Fibroblast of lung (primary cell): ENCODE data around the gene HRK. TPM values are rescaled to one million over a fixed set of nuclear protein-coding genes. Genes with fewer than 3 reads are reported as not detected.

ENCODE experiments used
- DNase-seq, 2 donors: peaks; one replicate each; pipeline versions ENCODE4 v3.0.0 to v3.0.0-alpha.2; 2010; ENCODE audit warnings: low read depth in 2 of 2
- H2AFZ ChIP-seq: 2 replicates; pipeline ENCODE4 v1.5.1; 2012; ENCODE audit warnings: low read length, control low read depth, inconsistent platforms
- H3K27ac ChIP-seq: 2 replicates; pipeline ENCODE4 v1.5.1; 2011; ENCODE audit warnings: low read length, control low read depth; ENCODE audit not compliant: insufficient read depth
- H3K27me3 ChIP-seq: 2 replicates; pipeline ENCODE4 v1.5.1; 2011; ENCODE audit warnings: mild to moderate bottlenecking, low read length; ENCODE audit not compliant: control insufficient read depth, insufficient read depth
- H3K36me3 ChIP-seq: 2 replicates; pipeline ENCODE4 v1.5.1; 2011; ENCODE audit warnings: low read length; ENCODE audit not compliant: control insufficient read depth, insufficient read depth
- H3K4me1 ChIP-seq: 2 replicates; pipeline ENCODE4 v1.5.1; 2011; ENCODE audit warnings: low read length; ENCODE audit not compliant: control insufficient read depth, insufficient read depth; ENCODE audit errors: extremely low read depth
- H3K4me2 ChIP-seq: 2 replicates; pipeline ENCODE4 v1.5.1; 2011; ENCODE audit warnings: low read length, control low read depth; ENCODE audit not compliant: insufficient read depth; ENCODE audit errors: extremely low read depth
- H3K4me3 ChIP-seq, 4 experiments: fragments of 200-600 bp in 1 of 4; sonication (generic) in 1 of 4; replicated peaks in 1 of 4; 2 replicates each; pipeline ENCODE4 v1.5.1; 2011 to 2016; ENCODE audit warnings: low read length in 4 of 4, low read depth in 3 of 4, mild to moderate bottlenecking in 3 of 4, control low read depth in 2 of 4, inconsistent platforms in 1 of 4, mixed read lengths in 1 of 4; ENCODE audit not compliant: insufficient read depth in 1 of 4; ENCODE audit errors: control extremely low read depth in 1 of 4
- H3K79me2 ChIP-seq: 2 replicates; pipeline ENCODE4 v1.5.1; 2012; ENCODE audit warnings: mild to moderate bottlenecking, low read length, inconsistent platforms; ENCODE audit not compliant: control insufficient read depth, insufficient read depth
- H3K9ac ChIP-seq: 2 replicates; pipeline ENCODE4 v1.5.1; 2011; ENCODE audit warnings: mild to moderate bottlenecking, low read length, control low read depth; ENCODE audit not compliant: insufficient read depth
- H3K9me3 ChIP-seq: 2 replicates; pipeline ENCODE4 v1.5.1; 2012; ENCODE audit warnings: low read depth, low read length; ENCODE audit not compliant: control insufficient read depth, insufficient read depth
- H4K20me1 ChIP-seq: 2 replicates; pipeline ENCODE4 v1.5.1; 2011; ENCODE audit warnings: low read length; ENCODE audit not compliant: control insufficient read depth, insufficient read depth; ENCODE audit errors: extremely low read depth
- EZH2 ChIP-seq: IDR thresholded peaks from 2 replicates; pipeline ENCODE4 v1.5.1; 2012; ENCODE audit warnings: low read length, control low read depth, mild to moderate bottlenecking; ENCODE audit errors: missing control alignments
- polyA plus RNA-seq, 2 donors: library from polyadenylated mRNA; depleted of rRNA in 1 of 2; stranded (reverse) in 1 of 2; unstranded in 1 of 2; fragments of >200 nt; gene quantifications; 2 replicates each; pipeline ENCODE4 v1.2.1, GENCODE V29; 2011 to 2012; ENCODE audit warnings: missing spikeins in 1 of 2
- total RNA-seq: library from RNA; depleted of rRNA; stranded (reverse); fragments of >200 nt; gene quantifications from 2 replicates; pipeline ENCODE4 v1.2.1, GENCODE V29; 2014
- TF ChIP-seq, protein P1 (sequence below), 2 donors: IDR thresholded peaks in 1 of 2; conservative IDR thresholded peaks in 1 of 2; 1 replicate in 1 of 2; 2 replicates in 1 of 2; pipeline ENCODE4 v1.5.1; 2011 to 2012; ENCODE audit warnings: low read length in 2 of 2, control low read depth in 1 of 2, inconsistent platforms in 1 of 2, low read depth in 1 of 2, mild to moderate bottlenecking in 1 of 2

HRK gene
- total and polyA plus RNA-seq, 2 donors (not counting 1 experiment from before 2014, with no cell fraction given) = under 0.01 to 0.08 TPM

DNA sequence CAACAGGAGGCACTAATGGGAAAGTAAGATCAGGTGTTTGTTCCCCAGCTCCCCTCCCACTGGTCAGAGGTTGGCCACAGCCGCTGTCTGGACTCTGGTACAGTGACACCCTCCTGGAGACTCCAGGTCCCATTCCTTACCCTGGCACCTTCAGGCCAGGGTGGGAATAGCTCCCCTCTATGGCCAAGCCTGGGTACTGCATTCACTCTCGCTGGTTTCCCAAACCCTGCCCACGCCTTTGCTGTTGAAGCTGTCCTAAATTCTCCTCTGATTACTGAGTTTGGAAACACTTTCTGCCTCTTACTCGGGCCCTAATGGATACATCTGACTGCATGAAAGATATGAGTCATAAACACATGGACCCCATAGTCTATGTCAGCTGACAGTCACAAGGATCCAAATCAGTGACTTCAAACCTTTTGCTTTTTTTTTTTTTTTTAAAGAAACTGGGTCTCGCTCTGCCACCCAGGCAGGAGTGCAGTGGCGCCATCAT, 17.9 kb downstream of the HRK start:
- peak; percentile 34 to 51 for DNase-seq

DNA sequence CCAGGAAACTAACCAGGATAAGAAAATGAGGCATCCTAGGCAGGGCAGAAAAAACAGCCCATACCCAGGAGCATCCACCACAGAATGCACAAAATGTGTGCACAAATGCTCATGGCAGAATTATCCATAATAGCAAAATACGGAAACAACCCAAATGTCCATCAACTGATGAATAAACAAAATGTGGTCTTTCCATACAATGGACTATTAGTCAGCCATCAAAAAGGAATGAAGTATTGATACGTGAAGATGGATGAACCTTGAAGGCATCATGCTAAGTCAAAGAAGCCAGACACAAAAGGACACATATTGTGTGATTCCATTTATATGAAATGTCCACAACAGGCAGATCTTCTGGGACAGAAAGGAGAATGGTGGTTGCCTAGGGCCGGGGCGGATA, 19.1 kb downstream of the HRK start:
- Histone ChIP-seq H3K27ac (no peak overlapping the region), H3K4me1 (peaks cover 19% of the 10 kb centered on the region), H3K4me3 (no peak overlapping the region), H4K20me1 (no peaks in the 10 kb centered on the region), H3K9me3 (no peaks in the 10 kb centered on the region), H3K27me3 (peaks cover 7% of the 10 kb centered on the region), H2AFZ (no peak overlapping the region), H3K36me3 (no peaks in the 10 kb centered on the region), H3K4me2 (no peak overlapping the region), H3K79me2 (no peaks in the 10 kb centered on the region), H3K9ac (no peak overlapping the region)
- TF ChIP-seq EZH2 = no peak
- TF ChIP-seq, protein P1, sequence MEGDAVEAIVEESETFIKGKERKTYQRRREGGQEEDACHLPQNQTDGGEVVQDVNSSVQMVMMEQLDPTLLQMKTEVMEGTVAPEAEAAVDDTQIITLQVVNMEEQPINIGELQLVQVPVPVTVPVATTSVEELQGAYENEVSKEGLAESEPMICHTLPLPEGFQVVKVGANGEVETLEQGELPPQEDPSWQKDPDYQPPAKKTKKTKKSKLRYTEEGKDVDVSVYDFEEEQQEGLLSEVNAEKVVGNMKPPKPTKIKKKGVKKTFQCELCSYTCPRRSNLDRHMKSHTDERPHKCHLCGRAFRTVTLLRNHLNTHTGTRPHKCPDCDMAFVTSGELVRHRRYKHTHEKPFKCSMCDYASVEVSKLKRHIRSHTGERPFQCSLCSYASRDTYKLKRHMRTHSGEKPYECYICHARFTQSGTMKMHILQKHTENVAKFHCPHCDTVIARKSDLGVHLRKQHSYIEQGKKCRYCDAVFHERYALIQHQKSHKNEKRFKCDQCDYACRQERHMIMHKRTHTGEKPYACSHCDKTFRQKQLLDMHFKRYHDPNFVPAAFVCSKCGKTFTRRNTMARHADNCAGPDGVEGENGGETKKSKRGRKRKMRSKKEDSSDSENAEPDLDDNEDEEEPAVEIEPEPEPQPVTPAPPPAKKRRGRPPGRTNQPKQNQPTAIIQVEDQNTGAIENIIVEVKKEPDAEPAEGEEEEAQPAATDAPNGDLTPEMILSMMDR (conservative IDR thresholded peaks at IDR 0.05 in 1 of 2, IDR thresholded peaks at IDR 0.05 in 1 of 2; ENCODE audit: low read depth in 1 of 2, low read length in 2 of 2) = no peak
- no peak for DNase-seq

More for the DNA sequence above, 17.9 kb downstream of the HRK start:
- TF ChIP-seq, protein P1 (conservative IDR thresholded peaks at IDR 0.05 in 1 of 2, IDR thresholded peaks at IDR 0.05 in 1 of 2; ENCODE audit: low read depth in 1 of 2, low read length in 2 of 2) = peak; percentile 56 to 63
- TF ChIP-seq EZH2 = no peak
- Histone ChIP-seq H3K9me3 (no peaks in the 10 kb centered on the region), H3K27ac (peak overlapping the region; percentile 51), H3K4me1 (peaks cover 19% of the 10 kb centered on the region), H4K20me1 (no peaks in the 10 kb centered on the region), H3K36me3 (no peaks in the 10 kb centered on the region), H3K4me3 (no peak overlapping the region), H2AFZ (no peak overlapping the region), H3K9ac (no peak overlapping the region), H3K79me2 (no peaks in the 10 kb centered on the region), H3K4me2 (no peak overlapping the region), H3K27me3 (peaks cover 7% of the 10 kb centered on the region)

GRCh38 chr12:116861320-116861719, 19.9 kb downstream of the HRK start:
- TF ChIP-seq, protein P1 (conservative IDR thresholded peaks at IDR 0.05 in 1 of 2, IDR thresholded peaks at IDR 0.05 in 1 of 2; ENCODE audit: low read depth in 1 of 2, low read length in 2 of 2) = no peak
- no peak for TF ChIP-seq EZH2

More at GRCh38 chr12:116861320-116861719, 19.9 kb downstream of the HRK start:
- peak; percentile 57 to 77 for DNase-seq
- no peak overlapping the region for H3K4me3 ChIP-seq
- H3K27ac ChIP-seq = peak overlapping the region; percentile 19
- H4K20me1 ChIP-seq = no peaks in the 10 kb centered on the region
- no peak overlapping the region for H2AFZ ChIP-seq
- H3K9me3 ChIP-seq = no peaks in the 10 kb centered on the region
- H3K4me1 ChIP-seq = peaks cover 19% of the 10 kb centered on the region
- H3K36me3 ChIP-seq = no peaks in the 10 kb centered on the region
- H3K4me2 ChIP-seq = peak overlapping the region; percentile 55
- H3K27me3 ChIP-seq = peaks cover 7% of the 10 kb centered on the region
- no peaks in the 10 kb centered on the region for H3K79me2 ChIP-seq
- H3K9ac ChIP-seq = no peak overlapping the region
